ENCODE data around the gene BSCL2. TPM values are rescaled to one million over a fixed set of nuclear protein-coding genes. Genes with fewer than 3 reads are reported as not detected.

The BSCL2 gene
- total RNA-seq, 4 donors from 2014 or later: 61.7 to 155 (median 75.7) TPM

GRCh38 chr11:62727872-62728170, 20.6 kb upstream of the BSCL2 start:
- peak; percentile 89 for DNase-seq
- Histone ChIP-seq H3K36me3 (peaks cover 0 to 13% (median 4%) of the 10 kb centered on the region in 4 donors), H3K27me3 (no peaks in the 10 kb centered on the region), H3K27ac (peak overlapping the region; percentile 97 to 99 (median 98)), H3K4me3 (peak overlapping the region; percentile 64 to 96 (median 79)), H3K9me3 (no peaks in the 10 kb centered on the region), H3K4me1 (peaks cover 27 to 65% (median 39%) of the 10 kb centered on the region in 4 donors)
- WGBS, 2 donors (ENCODE audit: low coverage in 1 of 2): 0 to 1% methylated on average over 7 to 20 of the region's 20 CpGs
- intact Hi-C loops (cut with DNase I; ENCODE audit: low total_unique reads) (no loop called here), in situ Hi-C loops (cut with MboI; ENCODE audit: low pct_ligation_motif_present in 1 of 4, low pct_unique_long_range_greater_than_20kb in 1 of 4, low sequenced_read_pairs in 3 of 4) (no loop called here)
- TF ChIP-seq EP300 (IDR thresholded peaks at IDR 0.05; ENCODE audit: low read depth) (no peak), POLR2AphosphoS5 (IDR thresholded peaks at IDR 0.05) (no peak), POLR2A (IDR thresholded peaks at IDR 0.05) (no peak)
- TF ChIP-seq, protein P1, sequence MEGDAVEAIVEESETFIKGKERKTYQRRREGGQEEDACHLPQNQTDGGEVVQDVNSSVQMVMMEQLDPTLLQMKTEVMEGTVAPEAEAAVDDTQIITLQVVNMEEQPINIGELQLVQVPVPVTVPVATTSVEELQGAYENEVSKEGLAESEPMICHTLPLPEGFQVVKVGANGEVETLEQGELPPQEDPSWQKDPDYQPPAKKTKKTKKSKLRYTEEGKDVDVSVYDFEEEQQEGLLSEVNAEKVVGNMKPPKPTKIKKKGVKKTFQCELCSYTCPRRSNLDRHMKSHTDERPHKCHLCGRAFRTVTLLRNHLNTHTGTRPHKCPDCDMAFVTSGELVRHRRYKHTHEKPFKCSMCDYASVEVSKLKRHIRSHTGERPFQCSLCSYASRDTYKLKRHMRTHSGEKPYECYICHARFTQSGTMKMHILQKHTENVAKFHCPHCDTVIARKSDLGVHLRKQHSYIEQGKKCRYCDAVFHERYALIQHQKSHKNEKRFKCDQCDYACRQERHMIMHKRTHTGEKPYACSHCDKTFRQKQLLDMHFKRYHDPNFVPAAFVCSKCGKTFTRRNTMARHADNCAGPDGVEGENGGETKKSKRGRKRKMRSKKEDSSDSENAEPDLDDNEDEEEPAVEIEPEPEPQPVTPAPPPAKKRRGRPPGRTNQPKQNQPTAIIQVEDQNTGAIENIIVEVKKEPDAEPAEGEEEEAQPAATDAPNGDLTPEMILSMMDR (IDR thresholded peaks at IDR 0.05): no peak

- peaks cover 0 to 15% (median 7%) of the 10 kb centered on the region in 4 donors for H3K36me3 ChIP-seq
- TF ChIP-seq EP300 (IDR thresholded peaks at IDR 0.05; ENCODE audit: low read depth) (no peak), POLR2AphosphoS5 (IDR thresholded peaks at IDR 0.05) (peak; percentile 96 to 98 (median 97)), POLR2A (IDR thresholded peaks at IDR 0.05) (peak; percentile 95)
- TF ChIP-seq, protein P1 (IDR thresholded peaks at IDR 0.05): no peak
- 0% methylated on average over 2 to 49 of the region's 72 CpGs for WGBS, 2 donors (ENCODE audit: low coverage in 1 of 2)
- peak; percentile 99 for DNase-seq
- no peaks in the 10 kb centered on the region for H3K27me3 ChIP-seq
- peaks cover 27 to 61% (median 39%) of the 10 kb centered on the region in 4 donors for H3K4me1 ChIP-seq
- H3K9me3 ChIP-seq: no peaks in the 10 kb centered on the region
- peak within 1 kb of the TSS; percentile 73 to 96 (median 90) for H3K4me3 ChIP-seq
- intact Hi-C loops (cut with DNase I; ENCODE audit: low total_unique reads): no loop called here
- in situ Hi-C loops (cut with MboI; ENCODE audit: low pct_ligation_motif_present in 1 of 4, low pct_unique_long_range_greater_than_20kb in 1 of 4, low sequenced_read_pairs in 3 of 4): no loop called here
- peak within 1 kb of the TSS; percentile 97 to 99 (median 98) for H3K27ac ChIP-seq
Measured at GRCh38 chr11:62727165-62727871, 20.1 kb upstream of the BSCL2 start, which contains the start of gene HNRNPUL2. HNRNPUL2 (minus strand) TSS chr11:62727457; CDS start chr11:62727156, 301 bp downstream.

DNA sequence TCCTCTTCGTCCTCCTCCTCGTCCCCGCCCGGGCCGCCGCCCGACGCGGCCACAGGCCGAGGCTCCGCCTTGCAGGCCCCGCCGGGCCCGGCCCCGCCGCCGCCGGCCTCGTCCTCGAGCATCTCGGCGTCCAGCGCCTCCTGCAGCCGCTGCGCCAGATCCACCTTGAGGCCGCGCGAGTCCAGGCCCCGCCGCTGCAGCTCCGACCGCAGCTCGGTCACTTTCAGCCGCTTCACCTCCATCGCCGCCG, 19.6 kb upstream of the BSCL2 start:
- H3K4me3 ChIP-seq: peak overlapping the region; percentile 73 to 96 (median 90)
- TF ChIP-seq, protein P1 (IDR thresholded peaks at IDR 0.05): no peak
- TF ChIP-seq POLR2A (IDR thresholded peaks at IDR 0.05): no peak
- no peak for TF ChIP-seq POLR2AphosphoS5 (IDR thresholded peaks at IDR 0.05)
- TF ChIP-seq EP300 (IDR thresholded peaks at IDR 0.05; ENCODE audit: low read depth): no peak
- intact Hi-C loops (cut with DNase I; ENCODE audit: low total_unique reads) (no loop called here), in situ Hi-C loops (cut with MboI; ENCODE audit: low pct_ligation_motif_present in 1 of 4, low pct_unique_long_range_greater_than_20kb in 1 of 4, low sequenced_read_pairs in 3 of 4) (no loop called here)
- H3K9me3 ChIP-seq: no peaks in the 10 kb centered on the region
- WGBS, 2 donors (ENCODE audit: low coverage in 1 of 2): 0% methylated on average over 26 of the region's 37 CpGs; no CpG with 5 or more reads in 1 of the 2 donors
- DNase-seq: no peak
- peak overlapping the region; percentile 97 to 99 (median 98) for H3K27ac ChIP-seq
- H3K4me1 ChIP-seq: peaks cover 27 to 61% (median 39%) of the 10 kb centered on the region in 4 donors
- no peaks in the 10 kb centered on the region for H3K27me3 ChIP-seq
- H3K36me3 ChIP-seq: peaks cover 0 to 20% (median 9%) of the 10 kb centered on the region in 4 donors

DNA sequence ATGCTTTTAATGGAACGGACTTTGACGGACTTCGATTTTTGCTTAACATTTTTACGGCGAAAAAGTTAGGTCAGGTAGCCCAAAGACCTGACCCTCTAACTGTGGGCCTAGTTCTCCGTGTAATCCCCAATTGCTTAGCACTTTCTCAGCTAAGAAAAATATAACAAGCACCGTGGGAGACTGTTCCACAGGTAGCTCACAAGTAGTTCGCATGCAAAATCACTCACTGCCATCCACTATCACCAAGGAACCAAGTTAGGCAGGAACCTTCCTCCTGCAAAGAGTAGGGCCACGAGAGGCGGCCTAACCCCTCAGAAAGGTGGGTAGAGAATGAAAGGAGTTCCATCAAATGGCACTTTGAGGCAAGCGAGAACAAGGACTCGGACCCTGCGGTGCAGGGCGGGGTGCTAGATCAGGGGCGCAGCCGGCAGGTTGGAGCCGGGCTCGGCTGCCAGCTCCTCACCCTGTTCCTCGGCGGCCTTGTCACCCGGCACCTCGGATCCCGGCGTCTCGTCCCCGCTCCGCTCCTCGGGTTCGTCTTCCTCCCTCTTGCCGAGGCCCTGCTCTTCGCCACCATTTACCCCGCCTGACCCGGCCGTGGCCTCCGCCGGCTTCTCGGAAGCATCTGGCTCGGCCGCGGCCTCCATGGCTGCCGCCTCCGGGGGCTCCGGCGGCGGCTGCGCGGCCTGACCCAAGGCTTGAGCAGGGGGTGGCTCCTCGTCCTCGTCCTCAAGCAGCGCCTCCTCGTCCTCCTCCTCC, 19.1 kb upstream of the BSCL2 start:
- intact Hi-C loops (cut with DNase I; ENCODE audit: low total_unique reads) (no loop called here), in situ Hi-C loops (cut with MboI; ENCODE audit: low pct_ligation_motif_present in 1 of 4, low pct_unique_long_range_greater_than_20kb in 1 of 4, low sequenced_read_pairs in 3 of 4) (no loop called here)
- TF ChIP-seq, protein P1 (IDR thresholded peaks at IDR 0.05): no peak
- no peak for TF ChIP-seq EP300 (IDR thresholded peaks at IDR 0.05; ENCODE audit: low read depth)
- no peak for TF ChIP-seq POLR2AphosphoS5 (IDR thresholded peaks at IDR 0.05)
- TF ChIP-seq POLR2A (IDR thresholded peaks at IDR 0.05): no peak

More for the DNA sequence above, 19.1 kb upstream of the BSCL2 start:
- Histone ChIP-seq H3K4me1 (peaks cover 27 to 57% (median 37%) of the 10 kb centered on the region in 4 donors), H3K36me3 (peaks cover 0 to 25% (median 13%) of the 10 kb centered on the region in 4 donors), H3K27me3 (no peaks in the 10 kb centered on the region), H3K9me3 (no peaks in the 10 kb centered on the region), H3K27ac (peak overlapping the region; percentile 97 to 99 (median 98)), H3K4me3 (peak overlapping the region; percentile 73 to 96 (median 90))
- DNase-seq: no peak
- WGBS, 2 donors (ENCODE audit: low coverage in 1 of 2): 0 to 1% methylated on average over 8 to 50 of the region's 51 CpGs

Data from transverse colon (tissue), 4 donors.